Ovary (tissue), 3 donors: Measurements from ENCODE around the gene KLHL2.

Experiments used
- CTCF ChIP-seq, 3 donors: fragments of 450-650 bp in 2 of 3; fragments of 200-600 bp in 1 of 3; IDR thresholded peaks; one replicate each; pipeline versions ENCODE4 v1.5.1 to v1.8.0; 2016 to 2022; ENCODE audit warnings: antibody characterized with exemption in 3 of 3, mild to moderate bottlenecking in 1 of 3
- EP300 ChIP-seq: sonication (generic); formaldehyde crosslinking; IDR thresholded peaks from one replicate; pipeline ENCODE4 v1.6.1; 2017; ENCODE audit warnings: antibody characterized with exemption
- POLR2A ChIP-seq: fragments of 450-650 bp; IDR thresholded peaks from one replicate; pipeline ENCODE4 v1.6.1; 2017; ENCODE audit warnings: antibody characterized with exemption, mild to moderate bottlenecking, moderate library complexity
- donor health status: DM: no; HTN: no; CAD: no.

- TF ChIP-seq CTCF (IDR thresholded peaks at IDR 0.05) (no peak), POLR2A (no peak), EP300 (no peak)
Observed at GRCh38 chr4:165332502-165332901, 125.1 kb downstream of the KLHL2 start.
